ENCODE measurements around the gene ACAA2.
"Not testable (repeated sequence)": the region's sequence is repeated elsewhere in the genome, so short reads cannot be mapped to it uniquely, and the experiment has no call there.

Gene ACAA2

GRCh38 chr18:49811151-49811938 is 2.0 kb downstream of the ACAA2 start:
- Histone ChIP-seq H3K27me3 (ENCODE audit: insufficient read depth, low read depth) (no peaks in the 10 kb centered on the region), H2AFZ (ENCODE audit: low read depth) (no peak overlapping the region), H3K27ac (no peak overlapping the region; the same call in 1 of the 2 replicates), H3K36me3 (ENCODE audit: insufficient read depth) (no peaks in the 10 kb centered on the region), H3K79me2 (ENCODE audit: insufficient read depth, low read depth) (peaks cover 49% of the 10 kb centered on the region), H4K20me1 (ENCODE audit: insufficient read depth) (no peaks in the 10 kb centered on the region), H3K4me1 (ENCODE audit: low read depth, poor library complexity, severe bottlenecking) (peaks cover 20% of the 10 kb centered on the region), H3K9ac (no peak overlapping the region), H3K4me2 (peak overlapping the region; percentile 92), H3K4me3 (IDR thresholded peaks at IDR 0.05; ENCODE audit: insufficient read depth, low read depth, low read length) (no peak overlapping the region)
- no peak for TF ChIP-seq CTCF (conservative IDR thresholded peaks at IDR 0.05; ENCODE audit: low read depth, low read length)

GRCh38 chr18:49808553-49809191 is 4.7 kb downstream of the ACAA2 start:
- H3K4me2 ChIP-seq; H4K20me1 ChIP-seq (ENCODE audit: insufficient read depth); H3K27me3 ChIP-seq (ENCODE audit: insufficient read depth, low read depth); H3K4me3 ChIP-seq (IDR thresholded peaks at IDR 0.05; ENCODE audit: insufficient read depth, low read depth, low read length); H2AFZ ChIP-seq (ENCODE audit: low read depth); H3K9ac ChIP-seq; H3K27ac ChIP-seq; H3K36me3 ChIP-seq (ENCODE audit: insufficient read depth): not testable (repeated sequence)
- peaks cover 60% of the 10 kb centered on the region for H3K79me2 ChIP-seq (ENCODE audit: insufficient read depth, low read depth)
- peaks cover 20% of the 10 kb centered on the region for H3K4me1 ChIP-seq (ENCODE audit: low read depth, poor library complexity, severe bottlenecking)

- no peaks in the 10 kb centered on the region for H3K4me1 ChIP-seq (ENCODE audit: low read depth, poor library complexity, severe bottlenecking)
- H3K4me2 ChIP-seq, result no peak overlapping the region
- H3K9ac ChIP-seq, result no peak overlapping the region
- TF ChIP-seq CTCF (conservative IDR thresholded peaks at IDR 0.05; ENCODE audit: low read depth, low read length), result no peak
- peaks cover 25% of the 10 kb centered on the region for H3K79me2 ChIP-seq (ENCODE audit: insufficient read depth, low read depth)
- H3K27me3 ChIP-seq (ENCODE audit: insufficient read depth, low read depth), result no peaks in the 10 kb centered on the region
- H3K27ac ChIP-seq, result no peak overlapping the region
- no peaks in the 10 kb centered on the region for H4K20me1 ChIP-seq (ENCODE audit: insufficient read depth)
- H3K36me3 ChIP-seq (ENCODE audit: insufficient read depth), result peaks cover 5% of the 10 kb centered on the region; the same call in 1 of the 2 replicates
- no peak overlapping the region for H2AFZ ChIP-seq (ENCODE audit: low read depth)
- H3K4me3 ChIP-seq (IDR thresholded peaks at IDR 0.05; ENCODE audit: insufficient read depth, low read depth, low read length), result no peak overlapping the region
These were observed 9.2 kb downstream of the ACAA2 start for GRCh38 chr18:49804096-49804495.

GRCh38 chr18:49802623-49803022 is 10.7 kb downstream of the ACAA2 start:
- peaks cover 5% of the 10 kb centered on the region; the same call in 1 of the 2 replicates for H3K36me3 ChIP-seq (ENCODE audit: insufficient read depth)

GRCh38 chr18:49800491-49800890 is 12.8 kb downstream of the ACAA2 start:
- not testable (repeated sequence) for H3K4me1 ChIP-seq (ENCODE audit: low read depth, poor library complexity, severe bottlenecking); H2AFZ ChIP-seq (ENCODE audit: low read depth); H3K79me2 ChIP-seq (ENCODE audit: insufficient read depth, low read depth); H3K27ac ChIP-seq; H3K4me2 ChIP-seq; H3K4me3 ChIP-seq (IDR thresholded peaks at IDR 0.05; ENCODE audit: insufficient read depth, low read depth, low read length); H3K9ac ChIP-seq; H3K36me3 ChIP-seq (ENCODE audit: insufficient read depth); H4K20me1 ChIP-seq (ENCODE audit: insufficient read depth); H3K27me3 ChIP-seq (ENCODE audit: insufficient read depth, low read depth)

More at GRCh38 chr18:49802623-49803022, 10.7 kb downstream of the ACAA2 start:
- Histone ChIP-seq H3K4me2 (no peak overlapping the region), H3K27ac (no peak overlapping the region), H4K20me1 (ENCODE audit: insufficient read depth) (no peaks in the 10 kb centered on the region), H3K9ac (no peak overlapping the region), H3K79me2 (ENCODE audit: insufficient read depth, low read depth) (peaks cover 24% of the 10 kb centered on the region), H3K4me3 (IDR thresholded peaks at IDR 0.05; ENCODE audit: insufficient read depth, low read depth, low read length) (no peak overlapping the region), H2AFZ (ENCODE audit: low read depth) (no peak overlapping the region), H3K4me1 (ENCODE audit: low read depth, poor library complexity, severe bottlenecking) (no peaks in the 10 kb centered on the region), H3K27me3 (ENCODE audit: insufficient read depth, low read depth) (no peaks in the 10 kb centered on the region)
- no peak for TF ChIP-seq CTCF (conservative IDR thresholded peaks at IDR 0.05; ENCODE audit: low read depth, low read length)

GRCh38 chr18:49799806-49800205 is 13.5 kb downstream of the ACAA2 start:
- H3K79me2 ChIP-seq (ENCODE audit: insufficient read depth, low read depth); H3K4me1 ChIP-seq (ENCODE audit: low read depth, poor library complexity, severe bottlenecking); H3K27ac ChIP-seq; H3K27me3 ChIP-seq (ENCODE audit: insufficient read depth, low read depth); H2AFZ ChIP-seq (ENCODE audit: low read depth); H4K20me1 ChIP-seq (ENCODE audit: insufficient read depth); H3K4me3 ChIP-seq (IDR thresholded peaks at IDR 0.05; ENCODE audit: insufficient read depth, low read depth, low read length); H3K36me3 ChIP-seq (ENCODE audit: insufficient read depth); H3K9ac ChIP-seq; H3K4me2 ChIP-seq: not testable (repeated sequence)

Data from KMS-11 (cell line).